ENCODE data around the gene AP1S1. TPM values are rescaled to one million over a fixed set of nuclear protein-coding genes. Genes with fewer than 3 reads are reported as not detected.
A peak's percentile ranks its signal among the peaks of the same experiment; 100 is the strongest.

Gene AP1S1
- polyA plus RNA-seq, 1 donor (not counting 4 experiments of a cell fraction or from before 2014, with no cell fraction given): 279 TPM

- TF ChIP-seq CTCF (optimal IDR thresholded peaks at IDR 0.05 in 1 of 3, IDR thresholded peaks at IDR 0.05 in 1 of 3, conservative IDR thresholded peaks at IDR 0.05 in 1 of 3; ENCODE audit: extremely low read depth in 1 of 3, insufficient read depth in 2 of 3, low read length in 3 of 3) (no peak), EZH2 (IDR thresholded peaks at IDR 0.05; ENCODE audit: low read length) (no peak)
- Histone ChIP-seq H3K27ac (ENCODE audit: control insufficient read depth, insufficient read depth, low read length) (no peak overlapping the region), H3K36me3 (ENCODE audit: control insufficient read depth in 2 of 2, extremely low read depth in 1 of 2, insufficient read depth in 2 of 2, low read length in 2 of 2) (peaks cover 21 to 40% of the 10 kb centered on the region in 2 experiments), H3K9me1 (ENCODE audit: control insufficient read depth, extremely low read depth, insufficient read depth, low read length) (no peaks in the 10 kb centered on the region), H3K27me3 (ENCODE audit: control insufficient read depth, extremely low read depth, insufficient read depth, low read length) (peaks cover 12% of the 10 kb centered on the region), H3K9me3 (ENCODE audit: control insufficient read depth, low read depth, low read length) (no peaks in the 10 kb centered on the region), H2AFZ (ENCODE audit: control insufficient read depth, low read length) (no peak overlapping the region), H3K79me2 (ENCODE audit: control insufficient read depth, insufficient read depth, low read length) (peaks cover 7% of the 10 kb centered on the region), H3K4me3 (ENCODE audit: control insufficient read depth in 2 of 3, extremely low read depth in 1 of 3, insufficient read depth in 2 of 3, low read depth in 1 of 3, low read length in 3 of 3) (no peak overlapping the region), H4K20me1 (ENCODE audit: control insufficient read depth, extremely low read depth, insufficient read depth, low read length) (no peaks in the 10 kb centered on the region), H3K9ac (ENCODE audit: control insufficient read depth, extremely low read depth, insufficient read depth, low read length) (no peak overlapping the region), H3K4me1 (ENCODE audit: control insufficient read depth, extremely low read depth, insufficient read depth, low read length) (peaks cover 33% of the 10 kb centered on the region), H3K4me2 (ENCODE audit: control insufficient read depth, extremely low read depth, insufficient read depth, low read depth, low read length) (no peak overlapping the region)
- DNase-seq (ENCODE audit: low read depth, low spot score) (no peak), FAIRE-seq (no peak)
- dilution Hi-C loops (cut with MboI; ENCODE audit: extremely low pct_ligation_motif_present, low sequenced_read_pairs): no loop called here
These were observed 6.6 kb downstream of the AP1S1 start for GRCh38 chr7:101160910-101161309.

- Histone ChIP-seq H3K4me1 (ENCODE audit: control insufficient read depth, extremely low read depth, insufficient read depth, low read length) (peaks cover 26% of the 10 kb centered on the region), H3K9me3 (ENCODE audit: control insufficient read depth, low read depth, low read length) (no peaks in the 10 kb centered on the region), H3K4me2 (ENCODE audit: control insufficient read depth, extremely low read depth, insufficient read depth, low read depth, low read length) (peak overlapping the region; percentile 39), H4K20me1 (ENCODE audit: control insufficient read depth, extremely low read depth, insufficient read depth, low read length) (no peaks in the 10 kb centered on the region), H3K9me1 (ENCODE audit: control insufficient read depth, extremely low read depth, insufficient read depth, low read length) (no peaks in the 10 kb centered on the region), H3K36me3 (ENCODE audit: control insufficient read depth in 2 of 2, extremely low read depth in 1 of 2, insufficient read depth in 2 of 2, low read length in 2 of 2) (peaks cover 21 to 31% of the 10 kb centered on the region in 2 experiments), H3K4me3 (ENCODE audit: control insufficient read depth in 2 of 3, extremely low read depth in 1 of 3, insufficient read depth in 2 of 3, low read depth in 1 of 3, low read length in 3 of 3) (no peak overlapping the region), H3K9ac (ENCODE audit: control insufficient read depth, extremely low read depth, insufficient read depth, low read length) (no peak overlapping the region), H2AFZ (ENCODE audit: control insufficient read depth, low read length) (no peak overlapping the region), H3K79me2 (ENCODE audit: control insufficient read depth, insufficient read depth, low read length) (no peaks in the 10 kb centered on the region), H3K27me3 (ENCODE audit: control insufficient read depth, extremely low read depth, insufficient read depth, low read length) (peaks cover 21% of the 10 kb centered on the region), H3K27ac (ENCODE audit: control insufficient read depth, insufficient read depth, low read length) (no peak overlapping the region)
- dilution Hi-C loops (cut with MboI; ENCODE audit: extremely low pct_ligation_motif_present, low sequenced_read_pairs): no loop called here
- TF ChIP-seq EZH2 (IDR thresholded peaks at IDR 0.05; ENCODE audit: low read length): no peak
- no peak for TF ChIP-seq CTCF (optimal IDR thresholded peaks at IDR 0.05 in 1 of 3, IDR thresholded peaks at IDR 0.05 in 1 of 3, conservative IDR thresholded peaks at IDR 0.05 in 1 of 3; ENCODE audit: extremely low read depth in 1 of 3, insufficient read depth in 2 of 3, low read length in 3 of 3)
- FAIRE-seq (no peak), DNase-seq (ENCODE audit: low read depth, low spot score) (no peak)
These were observed 7.6 kb downstream of the AP1S1 start for GRCh38 chr7:101161692-101162471.

Data from keratinocyte (primary cell).